Heart left ventricle (tissue), 16 donors: ENCODE measurements around the gene CCDC181. TPM values are rescaled to one million over a fixed set of nuclear protein-coding genes. Genes with fewer than 3 reads are reported as not detected.

Source experiments
- ATAC-seq, 4 donors: fragments of 200-7000 bp; cut with Tn5 transposase; one replicate each; pipeline ENCODE4 v1.9.1; 2020 to 2022; ENCODE audit warnings: moderate library complexity in 4 of 4, mild to moderate bottlenecking in 3 of 4, moderate number of reproducible peaks in 1 of 4
- DNase-seq, 5 donors: peaks; one replicate each; pipeline ENCODE4 v3.0.0-alpha.2; 2020
- H3K27ac ChIP-seq, 12 donors: fragments of 200-600 bp; sonication (generic) in 4 of 12; one replicate each; pipeline versions ENCODE4 v1.5.0 to v1.8.0; 2016 to 2022; ENCODE audit warnings: mild to moderate bottlenecking in 2 of 12
- H3K27me3 ChIP-seq, 9 donors: fragments of 200-600 bp; sonication (generic) in 2 of 9; one replicate each; pipeline versions ENCODE4 v1.5.1 to v1.8.0; 2016 to 2022; ENCODE audit warnings: mild to moderate bottlenecking in 3 of 9
- H3K36me3 ChIP-seq, 9 donors: fragments of 200-600 bp; sonication (generic) in 2 of 9; one replicate each; pipeline versions ENCODE4 v1.5.0 to v1.8.0; 2018 to 2022; ENCODE audit warnings: mild to moderate bottlenecking in 2 of 9
- H3K4me1 ChIP-seq, 12 donors: fragments of 200-600 bp; sonication (generic) in 4 of 12; one replicate each; pipeline versions ENCODE4 v1.5.0 to v1.8.0; 2016 to 2022; ENCODE audit warnings: mild to moderate bottlenecking in 3 of 12
- H3K4me3 ChIP-seq, 12 donors: fragments of 200-600 bp; sonication (generic) in 4 of 12; one replicate each; pipeline versions ENCODE4 v1.5.0 to v1.8.0; 2017 to 2022; ENCODE audit warnings: mild to moderate bottlenecking in 9 of 12, moderate library complexity in 4 of 12
- H3K9me3 ChIP-seq, 12 donors: fragments of 200-600 bp; sonication (generic) in 4 of 12; one replicate each; pipeline versions ENCODE4 v1.5.0 to v1.8.0; 2016 to 2022; ENCODE audit warnings: mild to moderate bottlenecking in 1 of 12
- POLR2A ChIP-seq, 2 donors: fragments of 450-650 bp; IDR thresholded peaks; one replicate each; pipeline ENCODE4 v1.6.1; 2017; ENCODE audit warnings: antibody characterized with exemption in 2 of 2, mild to moderate bottlenecking in 2 of 2, moderate library complexity in 2 of 2
- WGBS, 4 donors: extraction: QIAGEN DNeasy Blood & Tissue Kit in 2 of 4; methylation state at CpG; one replicate each; pipeline versions ENCODE4 v1.1.5 to v1.1.7; 2013 to 2018; 5-methylcytosine and 5-hydroxymethylcytosine counted together
- intact Hi-C, 10 donors: fragments of 100-400 bp; cut with DNase I; formaldehyde crosslinking; loops; one replicate each; pipeline versions ENCODE4 v1.11.1 to v1.14.2; 2022
- polyA plus RNA-seq, 2 donors: library from polyadenylated mRNA; stranded (reverse); fragments of 200-250 nt; gene quantifications; one replicate each; pipeline ENCODE4 v1.2.3, GENCODE V29; 2013
- total RNA-seq, 9 donors: library from RNA; depleted of rRNA in 2 of 9; stranded (reverse); fragments of >200 nt in 2 of 9; fragmentation: NEBNext Ultra II Directional in 3 of 9; extraction: Animal tissue kit (Norgen Biotek cat#: 25700) in 3 of 9; gene quantifications; one replicate each; pipeline versions ENCODE4 v1.1.0 to v1.2.4, GENCODE V29; 2016 to 2023
- TF ChIP-seq, protein P1 (sequence below), 12 donors: fragments of 200-600 bp; sonication (generic) in 4 of 12; IDR thresholded peaks; one replicate each; pipeline versions ENCODE4 v1.5.0 to v1.8.0; 2018 to 2022; ENCODE audit warnings: antibody characterized with exemption in 12 of 12, mild to moderate bottlenecking in 5 of 12
- donor health status: ischemic (EF 13 %, LVEDD 7.1; RV severe dilation, severe dysfunction).
- donor health status: healthy with polysubstance abuse.
- donor health status: DM: no; HTN: yes; CAD: no.
- donor health status: DM: no; HTN: no; CAD: no.
- donor health status: ischemic (EF 25% LVEDD 6.9; RV normal size, moderate dysfunction).
- donor health status: ischemic (EF 25% LVEDD 5.7; RV mildly dilated, moderate dysfunction).
- donor health status: healthy.
- donor health status: DM: yes; HTN: yes; CAD: no.
- donor health status: ischemic (EF 35%, LVEDD 5.7; RV mildly dilated, moderate dysfunction).
- donor health status: nonischemic (EF 11% LVEDD 7.7; RV severe dilation, severe dysfunction).
- donor health status: DM: yes; HTN: yes; CAD: no.
- donor health status: PGD.
- donor health status: ischemic (EF 29% LVEDD 5.4; RV normal size, mild dysfunction).
- donor health status: nonischemic (EF 23%, LVEDD 6.1; RV moderate dilation, normal function).

Gene CCDC181
- total and polyA plus RNA-seq, 11 donors: 0.24 to 1.8 (median 1.2) TPM

DNA sequence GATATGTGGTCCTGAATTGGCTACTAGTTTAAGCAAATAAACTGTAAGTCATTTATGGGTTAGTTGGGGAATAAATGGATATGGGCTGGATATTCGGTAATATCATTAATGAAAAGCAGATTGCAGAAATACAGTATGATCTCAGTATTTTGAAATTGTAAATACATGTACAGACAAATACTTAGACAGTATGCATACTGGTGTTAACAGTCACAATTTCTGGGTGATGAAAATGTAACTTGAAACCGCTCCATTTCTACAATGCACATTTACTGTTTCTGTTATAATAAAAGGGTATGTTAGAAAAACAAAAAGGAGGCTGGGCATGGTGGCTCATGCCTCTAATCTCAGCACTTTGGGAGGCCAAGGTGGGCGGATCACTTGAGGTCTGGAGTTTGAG, 31.3 kb downstream of the CCDC181 start:
- Histone ChIP-seq H3K4me1 (no peaks in the 10 kb centered on the region), H3K4me3 (no peak overlapping the region), H3K9me3 (no peaks in the 10 kb centered on the region), H3K27ac (no peak overlapping the region), H3K27me3 (no peaks in the 10 kb centered on the region), H3K36me3 (peaks cover 0 to 68% (median 35%) of the 10 kb centered on the region in 9 donors)
- intact Hi-C loops: loop anchor here in 1 of 10 donors (10.0 kb wide), 1 partner anchor 129 kb away; no protein-coding TSS in a partner anchor
- TF ChIP-seq, protein P1, sequence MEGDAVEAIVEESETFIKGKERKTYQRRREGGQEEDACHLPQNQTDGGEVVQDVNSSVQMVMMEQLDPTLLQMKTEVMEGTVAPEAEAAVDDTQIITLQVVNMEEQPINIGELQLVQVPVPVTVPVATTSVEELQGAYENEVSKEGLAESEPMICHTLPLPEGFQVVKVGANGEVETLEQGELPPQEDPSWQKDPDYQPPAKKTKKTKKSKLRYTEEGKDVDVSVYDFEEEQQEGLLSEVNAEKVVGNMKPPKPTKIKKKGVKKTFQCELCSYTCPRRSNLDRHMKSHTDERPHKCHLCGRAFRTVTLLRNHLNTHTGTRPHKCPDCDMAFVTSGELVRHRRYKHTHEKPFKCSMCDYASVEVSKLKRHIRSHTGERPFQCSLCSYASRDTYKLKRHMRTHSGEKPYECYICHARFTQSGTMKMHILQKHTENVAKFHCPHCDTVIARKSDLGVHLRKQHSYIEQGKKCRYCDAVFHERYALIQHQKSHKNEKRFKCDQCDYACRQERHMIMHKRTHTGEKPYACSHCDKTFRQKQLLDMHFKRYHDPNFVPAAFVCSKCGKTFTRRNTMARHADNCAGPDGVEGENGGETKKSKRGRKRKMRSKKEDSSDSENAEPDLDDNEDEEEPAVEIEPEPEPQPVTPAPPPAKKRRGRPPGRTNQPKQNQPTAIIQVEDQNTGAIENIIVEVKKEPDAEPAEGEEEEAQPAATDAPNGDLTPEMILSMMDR (IDR thresholded peaks at IDR 0.05): no peak
- TF ChIP-seq POLR2A (IDR thresholded peaks at IDR 0.05): no peak
- ATAC-seq: no peak
- no peak for DNase-seq
- 96 to 98% (median 96%) methylated on average over 3 of the region's 3 CpGs for WGBS, 4 donors

DNA sequence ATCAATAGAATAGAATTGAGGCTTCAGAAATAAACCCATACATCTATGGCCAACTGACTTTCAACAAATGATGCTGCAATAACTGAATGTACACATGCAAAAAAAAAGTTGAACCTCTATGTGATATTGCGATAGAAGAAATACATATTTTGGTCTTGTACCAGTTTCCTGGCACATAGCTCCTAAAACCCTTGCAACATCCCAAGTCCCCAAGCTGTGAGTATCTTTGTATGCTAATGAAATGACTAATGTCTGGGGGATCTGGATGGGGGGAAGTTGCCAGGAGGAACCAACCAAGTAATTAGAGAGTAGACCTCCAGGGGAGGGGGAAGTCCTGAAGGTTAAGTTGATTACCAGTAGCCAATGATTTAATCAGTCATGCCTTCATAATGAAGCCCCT, 34.9 kb downstream of the CCDC181 start:
- H3K27ac ChIP-seq: no peak overlapping the region
- H3K36me3 ChIP-seq: peaks cover 0 to 97% (median 70%) of the 10 kb centered on the region in 9 donors
- TF ChIP-seq, protein P1 (IDR thresholded peaks at IDR 0.05): no peak
- no peak for TF ChIP-seq POLR2A (IDR thresholded peaks at IDR 0.05)
- no peak for ATAC-seq
- WGBS, 4 donors: 96 to 97% (median 96%) methylated on average over 1 of the region's 1 CpG
- no peak overlapping the region for H3K4me3 ChIP-seq
- no peaks in the 10 kb centered on the region for H3K4me1 ChIP-seq
- no peaks in the 10 kb centered on the region for H3K9me3 ChIP-seq
- no peak for DNase-seq
- H3K27me3 ChIP-seq: no peaks in the 10 kb centered on the region
- intact Hi-C loops: loop anchor here in 1 of 10 donors (10.0 kb wide), 1 partner anchor 132 kb away; no protein-coding TSS in a partner anchor

DNA sequence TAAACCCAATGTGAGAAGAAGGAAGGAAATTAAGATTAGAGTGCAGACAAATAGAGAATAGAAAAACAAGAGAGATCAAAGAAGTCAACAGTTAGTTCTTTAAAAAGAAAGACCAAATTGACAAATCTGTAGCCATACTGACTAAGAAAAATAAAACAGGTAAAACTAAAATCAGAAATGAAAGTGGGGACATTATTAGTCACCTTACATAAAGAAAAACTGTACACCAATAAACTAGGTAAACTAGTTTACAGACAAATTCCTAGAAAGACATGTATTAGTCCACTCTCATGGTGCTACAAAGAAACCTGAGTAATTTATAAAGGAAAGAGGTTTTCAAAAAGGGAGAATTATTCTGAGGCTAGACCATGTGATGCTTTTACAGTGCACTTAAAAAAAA, 37.0 kb downstream of the CCDC181 start:
- no peaks in the 10 kb centered on the region for H3K27me3 ChIP-seq
- H3K4me1 ChIP-seq: no peaks in the 10 kb centered on the region
- intact Hi-C loops: loop anchor here in 1 of 10 donors (10.0 kb wide), 1 partner anchor 134 kb away; no protein-coding TSS in a partner anchor
- TF ChIP-seq POLR2A (IDR thresholded peaks at IDR 0.05): no peak
- DNase-seq (no peak), ATAC-seq (no peak)
- no peak overlapping the region for H3K4me3 ChIP-seq
- peaks cover 0 to 99% (median 91%) of the 10 kb centered on the region in 9 donors for H3K36me3 ChIP-seq
- H3K27ac ChIP-seq: no peak overlapping the region
- H3K9me3 ChIP-seq: no peaks in the 10 kb centered on the region

DNA sequence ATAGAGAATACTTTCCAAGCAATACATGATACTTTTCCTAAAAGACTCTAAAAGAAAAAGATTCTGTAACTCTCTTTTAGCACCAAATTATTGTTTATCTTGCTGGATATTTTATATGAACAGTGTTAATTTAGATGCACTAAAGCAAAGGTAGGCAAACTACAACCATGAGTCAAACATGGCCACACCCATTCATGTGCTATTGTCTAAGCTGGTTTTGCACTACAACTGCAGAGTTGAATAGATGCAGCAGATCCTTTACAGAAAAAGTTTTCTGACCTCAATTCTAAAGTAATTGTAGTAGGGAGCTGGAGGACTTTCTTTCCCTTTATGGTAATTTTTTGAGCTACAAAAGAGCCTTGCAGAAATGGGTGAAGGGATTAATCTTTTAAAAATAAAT, 39.9 kb downstream of the CCDC181 start:
- no peak overlapping the region for H3K27ac ChIP-seq
- intact Hi-C loops: no loop called here
- no peaks in the 10 kb centered on the region for H3K27me3 ChIP-seq
- no peaks in the 10 kb centered on the region for H3K9me3 ChIP-seq
- DNase-seq (no peak), ATAC-seq (no peak)
- H3K4me3 ChIP-seq: no peak overlapping the region
- TF ChIP-seq POLR2A (IDR thresholded peaks at IDR 0.05): no peak
- TF ChIP-seq, protein P1 (IDR thresholded peaks at IDR 0.05): no peak
- peaks cover 0 to 100% (median 98%) of the 10 kb centered on the region in 9 donors for H3K36me3 ChIP-seq
- no peaks in the 10 kb centered on the region for H3K4me1 ChIP-seq

DNA sequence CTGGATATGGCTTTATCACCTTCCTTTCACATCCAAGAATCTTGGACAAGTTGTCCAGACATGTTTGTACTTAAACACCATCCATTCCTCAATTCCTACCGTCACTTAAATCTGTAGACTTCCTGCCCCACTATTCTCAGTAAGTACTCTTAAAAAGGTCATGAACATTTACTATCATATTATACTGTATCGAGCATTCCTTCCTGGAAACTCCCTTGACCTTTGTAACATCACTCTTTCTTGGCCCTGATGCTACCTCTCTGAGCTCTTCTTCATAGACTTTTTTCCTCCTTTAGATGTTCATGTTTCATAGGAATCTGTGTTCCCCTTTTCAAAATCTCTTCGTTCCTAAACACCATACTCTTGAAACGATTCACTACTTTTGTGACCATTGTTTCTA, 43.8 kb downstream of the CCDC181 start:
- no peaks in the 10 kb centered on the region for H3K9me3 ChIP-seq
- H3K4me3 ChIP-seq: no peak overlapping the region
- no peak for ATAC-seq
- peaks cover 0 to 100% (median 95%) of the 10 kb centered on the region in 9 donors for H3K36me3 ChIP-seq
- H3K4me1 ChIP-seq: no peaks in the 10 kb centered on the region
- 71 to 80% (median 74%) methylated on average over 4 of the region's 4 CpGs for WGBS, 4 donors
- TF ChIP-seq, protein P1 (IDR thresholded peaks at IDR 0.05): no peak
- no peak for TF ChIP-seq POLR2A (IDR thresholded peaks at IDR 0.05)
- no peak for DNase-seq
- intact Hi-C loops: no loop called here
- H3K27ac ChIP-seq: no peak overlapping the region
- no peaks in the 10 kb centered on the region for H3K27me3 ChIP-seq
